IMR-90 (cell line): Measurements from ENCODE around the gene ZNF503. TPM values are rescaled to one million over a fixed set of nuclear protein-coding genes. Genes with fewer than 3 reads are reported as not detected.
A peak's percentile ranks its signal among the peaks of the same experiment; 100 is the strongest.

Source experiments
- ATAC-seq: fragments of 200-7000 bp; cut with Tn5 transposase; 2 replicates; pipeline ENCODE4 v1.9.1; 2020; ENCODE audit warnings: low read depth, mild to moderate bottlenecking, moderate library complexity
- BruUV-seq: library from RNA; stranded (reverse); fragments of 400-500 nt; replicated peaks from 2 replicates; lab custom pipeline; 2021; lab: Mats Ljungman, UMichigan
- CTCF ChIA-PET: fragments of 300-600 bp; formaldehyde crosslinking; extraction: SDS; loops from one replicate; lab custom pipeline; 2021; ENCODE audit warnings: antibody characterized with exemption; lab: Yijun Ruan, JAX
- POLR2A ChIA-PET: fragments of 300-600 bp; sonication (Branson Sonifier 250); formaldehyde crosslinking; loops from one replicate; lab custom pipeline; 2022; ENCODE audit warnings: antibody characterized with exemption; ENCODE audit not compliant: unreplicated experiment; lab: Charles Lee
- DNase-seq: peaks from one replicate; pipeline ENCODE4 v3.0.0; 2013
- H2AFZ ChIP-seq: replicated peaks from 2 replicates; pipeline ENCODE3; 2013; ENCODE audit warnings: low read length, mild to moderate bottlenecking; ENCODE audit not compliant: poor library complexity
- H2AK5ac ChIP-seq: 2 replicates; pipeline ENCODE4 v1.6.1; 2013; ENCODE audit warnings: low read depth, low read length, inconsistent platforms
- H2AK9ac ChIP-seq: replicated peaks from 2 replicates; pipeline ENCODE3; 2013; ENCODE audit warnings: mild to moderate bottlenecking, low read depth, low read length, moderate library complexity; ENCODE audit not compliant: poor library complexity
- H2BK120ac ChIP-seq: 2 replicates; pipeline ENCODE4 v1.6.1; 2013; ENCODE audit warnings: low read depth, low read length, inconsistent platforms
- H2BK15ac ChIP-seq: 3 replicates; pipeline ENCODE4 v1.6.1; 2013; ENCODE audit warnings: low read depth, low read length, inconsistent platforms
- H2BK20ac ChIP-seq: 2 replicates; pipeline ENCODE4 v1.6.1; 2013; ENCODE audit warnings: low read depth, mild to moderate bottlenecking, inconsistent platforms, low read length, moderate library complexity
- H2BK5ac ChIP-seq: 2 replicates; pipeline ENCODE4 v1.6.1; 2013; ENCODE audit warnings: mild to moderate bottlenecking, low read depth, low read length, inconsistent platforms; ENCODE audit not compliant: poor library complexity, severe bottlenecking
- H3K14ac ChIP-seq: replicated peaks from 2 replicates; pipeline ENCODE4 v1.6.1; 2013; ENCODE audit warnings: low read depth, low read length, inconsistent platforms
- H3K18ac ChIP-seq: 2 replicates; pipeline ENCODE4 v1.6.1; 2013; ENCODE audit warnings: low read depth, low read length, control low read depth
- H3K23ac ChIP-seq: 2 replicates; pipeline ENCODE4 v1.6.1; 2013; ENCODE audit warnings: low read depth, low read length, inconsistent platforms
- H3K27ac ChIP-seq: 2 replicates; pipeline ENCODE4 v1.5.1; 2013; ENCODE audit warnings: mild to moderate bottlenecking, control low read depth, low read length; ENCODE audit not compliant: insufficient read depth
- H3K27me3 ChIP-seq: 2 replicates; pipeline ENCODE4 v1.6.1; 2013; ENCODE audit warnings: low read length; ENCODE audit not compliant: control insufficient read depth, insufficient read depth
- H3K36me3 ChIP-seq: 2 replicates; pipeline ENCODE4 v1.6.1; 2013; ENCODE audit warnings: low read length, mixed read lengths; ENCODE audit not compliant: control insufficient read depth, insufficient read depth
- H3K4ac ChIP-seq: 2 replicates; pipeline ENCODE4 v1.6.1; 2013; ENCODE audit warnings: low read depth, low read length, inconsistent platforms
- H3K4me1 ChIP-seq: 2 replicates; pipeline ENCODE4 v1.6.1; 2013; ENCODE audit warnings: low read length, mixed read lengths; ENCODE audit not compliant: control insufficient read depth, insufficient read depth
- H3K4me2 ChIP-seq: 2 replicates; pipeline ENCODE4 v1.6.1; 2013; ENCODE audit warnings: low read depth, mild to moderate bottlenecking, control low read depth, low read length, moderate library complexity
- H3K4me3 ChIP-seq: 2 replicates; pipeline ENCODE4 v1.5.1; 2013; ENCODE audit warnings: low read depth, mild to moderate bottlenecking, control low read depth, low read length, moderate library complexity; ENCODE audit not compliant: insufficient read depth
- H3K56ac ChIP-seq: 2 replicates; pipeline ENCODE4 v1.6.1; 2013; ENCODE audit warnings: low read length, inconsistent platforms; ENCODE audit not compliant: insufficient read depth; ENCODE audit errors: extremely low read depth
- H3K79me1 ChIP-seq, 2 experiments: 2 replicates each; pipeline ENCODE4 v1.6.1; 2013; ENCODE audit warnings: low read length in 2 of 2, inconsistent platforms in 1 of 2, low read depth in 1 of 2
- H3K9ac ChIP-seq: 2 replicates; pipeline ENCODE4 v1.6.1; 2013; ENCODE audit warnings: low read depth, low read length, control low read depth
- H3K9me1 ChIP-seq: 2 replicates; pipeline ENCODE4 v1.6.1; 2013; ENCODE audit warnings: low read length, inconsistent platforms; ENCODE audit not compliant: insufficient read depth
- H3K9me3 ChIP-seq: 2 replicates; pipeline ENCODE4 v1.6.1; 2013; ENCODE audit warnings: low read length; ENCODE audit not compliant: control insufficient read depth, insufficient read depth
- H4K20me1 ChIP-seq: 2 replicates; pipeline ENCODE4 v1.6.1; 2013; ENCODE audit warnings: low read length, inconsistent platforms; ENCODE audit not compliant: insufficient read depth
- H4K5ac ChIP-seq: 2 replicates; pipeline ENCODE4 v1.6.1; 2013; ENCODE audit warnings: mild to moderate bottlenecking, low read depth, low read length, control low read depth
- H4K8ac ChIP-seq, 2 experiments: 2 replicates each; pipeline ENCODE4 v1.6.1; 2013; ENCODE audit warnings: low read depth in 2 of 2, low read length in 2 of 2, control low read depth in 1 of 2, inconsistent platforms in 1 of 2
- H4K91ac ChIP-seq: 2 replicates; pipeline ENCODE4 v1.6.1; 2013; ENCODE audit warnings: low read depth, low read length, inconsistent platforms; ENCODE audit not compliant: insufficient read depth
- CEBPB ChIP-seq: IDR thresholded peaks from 2 replicates; pipeline ENCODE4 v1.6.1; 2012; ENCODE audit warnings: low read depth, low read length, improper control_type of control experiment
- MXI1 ChIP-seq: IDR thresholded peaks from 2 replicates; pipeline ENCODE4 v1.6.1; 2012; ENCODE audit warnings: low read depth, mild to moderate bottlenecking, low read length, moderate library complexity, borderline replicate concordance
- RCOR1 ChIP-seq: IDR thresholded peaks from 2 replicates; pipeline ENCODE4 v1.6.1; 2012; ENCODE audit warnings: mild to moderate bottlenecking, low read length, improper control_type of control experiment; ENCODE audit not compliant: insufficient replicate concordance
- WGBS, 2 experiments: methylation state at CpG; one replicate each; pipeline versions ENCODE4 v1.1.5 to v1.1.7; 2013; ENCODE audit warnings: missing lambda C conversion rate in 2 of 2; ENCODE audit not compliant: insufficient read length in 1 of 2; ENCODE audit errors: extremely low coverage in 2 of 2; 5-methylcytosine and 5-hydroxymethylcytosine counted together
- dilution Hi-C: fragments of 300-500 bp; cut with HindIII; formaldehyde crosslinking; loops from one replicate; pipeline ENCODE4 v1.14.3; 2018; ENCODE audit warnings: low sequenced_read_pairs; ENCODE audit not compliant: unreplicated experiment
- in situ Hi-C: fragments of 300-500 bp; cut with MboI; formaldehyde crosslinking; loops from 3 replicates; pipeline ENCODE4 v1.14.3; 2019; ENCODE audit warnings: low sequenced_read_pairs, inconsistent platforms, mixed read lengths
- intact Hi-C: fragments of 100-400 bp; cut with micrococcal nuclease; formaldehyde crosslinking; loops from 2 replicates; pipeline ENCODE4 v1.10.0; 2022
- polyA plus RNA-seq, 3 experiments: library from polyadenylated mRNA; depleted of rRNA; stranded (reverse); fragments of >200 nt; gene quantifications; 2 replicates each; pipeline ENCODE4 v1.2.3, GENCODE V29; 2012; ENCODE audit warnings: low replicate concordance in 1 of 3
- total RNA-seq: library from RNA; depleted of rRNA; stranded (reverse); fragments of >200 nt; gene quantifications from 2 replicates; pipeline ENCODE4 v1.2.3, GENCODE V29; 2012

Gene ZNF503
- total and polyA plus RNA-seq, 2 of the 4 experiments (the other 2 are of a cell fraction), result 0.36 to 5.8 TPM

DNA sequence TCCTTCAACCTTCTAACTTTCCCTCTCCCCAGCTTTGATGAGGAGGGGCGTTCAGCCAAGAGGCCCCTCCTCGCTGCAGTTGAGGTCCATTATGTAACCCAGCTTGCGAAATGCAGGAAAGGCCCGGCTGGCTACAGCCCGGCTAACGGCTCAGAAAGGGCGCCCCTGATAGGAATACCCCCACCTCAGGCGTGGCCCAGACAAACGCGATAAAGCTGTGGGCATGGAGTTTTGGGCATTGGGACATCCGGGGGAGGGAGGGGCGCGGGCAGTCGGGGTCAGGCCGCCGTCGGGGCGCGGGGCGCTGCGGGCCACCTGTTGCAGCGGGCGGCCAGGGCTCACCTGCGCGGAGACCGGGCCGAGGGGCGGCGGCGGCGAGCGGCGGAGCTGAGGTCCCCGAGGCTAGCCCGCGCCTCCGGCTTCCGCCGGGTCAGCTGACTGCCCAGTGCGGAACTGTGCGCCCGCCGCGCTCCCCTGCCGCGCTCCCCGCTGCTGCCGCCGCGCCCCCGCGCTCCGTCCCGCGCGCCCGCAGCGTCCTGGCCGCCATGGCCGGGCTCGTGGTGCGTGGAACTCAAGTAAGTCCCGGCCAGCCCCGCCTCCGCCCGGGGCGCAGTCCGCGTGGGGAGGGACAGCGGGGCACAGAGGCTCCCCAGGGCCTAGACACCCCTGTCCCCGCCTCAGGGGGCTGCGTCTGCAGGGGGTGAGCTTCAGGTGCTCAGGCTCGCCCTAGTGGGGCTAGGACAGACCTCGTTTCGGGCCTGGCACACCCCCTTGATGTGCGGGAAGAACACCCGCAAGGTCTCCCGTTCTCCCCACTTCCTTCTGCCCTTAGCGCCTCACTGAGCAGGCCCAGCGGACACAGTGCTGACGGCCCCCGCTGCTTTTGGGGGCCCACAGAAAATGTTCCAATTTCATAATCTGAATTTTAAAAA, 29.9 kb upstream of the ZNF503 start, which contains the start of gene LRMDA:
Gene LRMDA (plus strand): TSS at position 445 of the 932 bp plus-strand sequence.
- no peaks in the 10 kb centered on the region for H3K36me3 ChIP-seq
- no peak within 1 kb of the TSS for H3K56ac ChIP-seq
- no peak within 1 kb of the TSS for H2BK20ac ChIP-seq
- H4K91ac ChIP-seq, result no peak within 1 kb of the TSS
- H4K8ac ChIP-seq, result no peak within 1 kb of the TSS; a peak in 1 of 4 replicates
- no TSS peak for BruUV-seq
- no peak within 1 kb of the TSS for H2BK15ac ChIP-seq
- no peak within 1 kb of the TSS for H2BK5ac ChIP-seq
- in situ Hi-C loops, result no loop called here
- no peak within 1 kb of the TSS; the same call in 1 of the 2 replicates for H3K27ac ChIP-seq
- H3K23ac ChIP-seq, result no peak within 1 kb of the TSS
- H3K4me1 ChIP-seq, result peaks cover 6% of the 10 kb centered on the region; the same call in 1 of the 2 replicates
- POLR2A ChIA-PET, result no interaction called here
- no peak within 1 kb of the TSS for H2AK9ac ChIP-seq
- no peak within 1 kb of the TSS; the same call in 1 of the 2 replicates for H3K4me3 ChIP-seq
- peaks cover 25% of the 10 kb centered on the region for H3K27me3 ChIP-seq
- no peak for TF ChIP-seq RCOR1
- TF ChIP-seq MXI1, result no peak
- peak; percentile 28; the same call in 1 of the 2 replicates for TF ChIP-seq CEBPB
- H3K9me1 ChIP-seq, result no peaks in the 10 kb centered on the region
- dilution Hi-C loops, result no loop called here
- no peak within 1 kb of the TSS for H4K5ac ChIP-seq
- WGBS, 2 experiments, result 20% methylated on average over 48 of the region's 82 CpGs; no CpG with 5 or more reads in 1 of the 2 experiments
- DNase-seq (no peak), ATAC-seq (peak; percentile 46)
- peak within 1 kb of the TSS; percentile 71 for H2AFZ ChIP-seq
- no peaks in the 10 kb centered on the region for H4K20me1 ChIP-seq
- H2BK120ac ChIP-seq, result no peak within 1 kb of the TSS
- H3K18ac ChIP-seq, result no peak within 1 kb of the TSS; the same call in 1 of the 2 replicates
- intact Hi-C loops, result no loop called here
- peak within 1 kb of the TSS; percentile 33; the same call in 1 of the 2 replicates for H3K4me2 ChIP-seq
- CTCF ChIA-PET, result no interaction called here
- no peak within 1 kb of the TSS for H3K4ac ChIP-seq
- H3K9ac ChIP-seq, result no peak within 1 kb of the TSS
- H3K9me3 ChIP-seq, result no peaks in the 10 kb centered on the region
- H2AK5ac ChIP-seq, result no peak within 1 kb of the TSS
- H3K14ac ChIP-seq, result no peak within 1 kb of the TSS
- H3K79me1 ChIP-seq, result no peaks in the 10 kb centered on the region
